Osteocyte (in vitro differentiated cells): Measurements from ENCODE around the gene ELF2. TPM values are rescaled to one million over a fixed set of nuclear protein-coding genes. Genes with fewer than 3 reads are reported as not detected.
"Not testable (repeated sequence)": the region's sequence is repeated elsewhere in the genome, so short reads cannot be mapped to it uniquely, and the experiment has no call there.

ENCODE experiments used
- DNase-seq: peaks from one replicate; pipeline ENCODE4 v3.0.0; 2021; ENCODE audit warnings: mixed read lengths; ENCODE audit not compliant: unreplicated experiment; ENCODE audit errors: extremely low spot score
- H3K27ac Mint-ChIP-seq: one replicate; pipeline ENCODE4 v1.8.0; 2021; ENCODE audit warnings: mild to moderate bottlenecking, mixed read lengths; ENCODE audit not compliant: unreplicated experiment
- H3K27me3 Mint-ChIP-seq: one replicate; pipeline ENCODE4 v1.8.0; 2021; ENCODE audit warnings: mixed read lengths; ENCODE audit not compliant: unreplicated experiment
- H3K36me3 Mint-ChIP-seq: one replicate; pipeline ENCODE4 v1.8.0; 2021; ENCODE audit warnings: mixed read lengths; ENCODE audit not compliant: unreplicated experiment
- H3K4me1 Mint-ChIP-seq: one replicate; pipeline ENCODE4 v1.8.0; 2021; ENCODE audit warnings: mixed read lengths; ENCODE audit not compliant: unreplicated experiment
- H3K4me3 Mint-ChIP-seq: one replicate; pipeline ENCODE4 v1.8.0; 2021; ENCODE audit warnings: mild to moderate bottlenecking, moderate library complexity, mixed read lengths; ENCODE audit not compliant: unreplicated experiment
- H3K9me3 Mint-ChIP-seq: one replicate; pipeline ENCODE4 v1.8.0; 2021; ENCODE audit warnings: mixed read lengths; ENCODE audit not compliant: unreplicated experiment
- total RNA-seq: library from RNA; stranded (reverse); gene quantifications from 2 replicates; pipeline ENCODE4 v1.2.1, GENCODE V29; 2021
- TF ChIP-seq, protein P1 (sequence below): fragments of 200-600 bp; sonication (generic); IDR thresholded peaks from 2 replicates; pipeline ENCODE4 v1.5.0; 2021; ENCODE audit warnings: antibody characterized with exemption, mild to moderate bottlenecking, moderate library complexity

The ELF2 gene
- total RNA-seq, 1 donor from 2014 or later = 47.6 TPM

DNA sequence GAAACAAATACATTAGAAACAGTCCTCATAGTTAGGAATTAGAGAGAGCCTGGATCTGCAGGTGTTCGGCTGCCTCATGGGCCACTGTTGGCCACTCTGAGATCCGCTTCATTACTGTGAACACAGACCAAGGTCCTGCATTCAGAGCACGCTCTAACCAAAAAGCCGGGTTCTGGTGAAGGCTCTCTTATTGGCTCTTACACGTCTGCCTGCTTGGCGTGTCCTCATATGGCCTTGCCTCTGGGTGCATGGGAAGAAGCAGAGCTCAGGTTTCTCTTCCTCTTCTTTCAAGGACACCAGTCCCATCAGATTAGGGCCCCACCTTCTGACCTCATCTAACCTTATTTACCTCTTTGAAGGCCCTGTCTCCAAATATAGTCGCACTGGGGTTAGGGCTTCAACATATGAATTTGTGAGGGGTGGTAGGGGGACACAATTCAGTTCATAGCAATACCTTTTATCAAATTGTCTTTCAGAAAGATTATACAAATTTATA is 37.1 kb upstream of the ELF2 start:
- H3K27ac Mint-ChIP-seq = no peak overlapping the region

DNA sequence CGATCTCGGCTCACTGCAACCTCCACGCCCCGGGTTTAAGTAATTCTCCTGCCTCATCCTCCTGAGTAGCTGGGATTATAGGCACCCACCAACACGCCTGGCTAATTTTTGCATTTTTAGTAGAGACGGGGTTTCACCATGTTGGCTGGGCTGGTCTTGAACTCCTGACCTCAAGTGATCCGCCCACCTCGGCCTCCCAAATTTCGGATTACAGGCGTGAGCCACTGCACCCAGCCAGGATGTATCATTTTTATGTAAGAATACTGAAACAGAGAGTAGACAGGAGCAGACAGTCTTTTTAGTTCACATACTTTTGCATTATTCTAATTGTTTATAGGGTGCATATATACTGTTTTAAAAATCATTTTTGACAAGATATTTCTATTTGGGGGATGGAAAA is 36.6 kb upstream of the ELF2 start:
- not testable (repeated sequence) for H3K4me3 Mint-ChIP-seq, DNase-seq, H3K36me3 Mint-ChIP-seq, H3K27ac Mint-ChIP-seq, H3K27me3 Mint-ChIP-seq, H3K9me3 Mint-ChIP-seq
- peaks cover 16% of the 10 kb centered on the region for H3K4me1 Mint-ChIP-seq

More for the DNA sequence above, 37.1 kb upstream of the ELF2 start:
- H3K9me3 Mint-ChIP-seq = no peaks in the 10 kb centered on the region
- TF ChIP-seq, protein P1, sequence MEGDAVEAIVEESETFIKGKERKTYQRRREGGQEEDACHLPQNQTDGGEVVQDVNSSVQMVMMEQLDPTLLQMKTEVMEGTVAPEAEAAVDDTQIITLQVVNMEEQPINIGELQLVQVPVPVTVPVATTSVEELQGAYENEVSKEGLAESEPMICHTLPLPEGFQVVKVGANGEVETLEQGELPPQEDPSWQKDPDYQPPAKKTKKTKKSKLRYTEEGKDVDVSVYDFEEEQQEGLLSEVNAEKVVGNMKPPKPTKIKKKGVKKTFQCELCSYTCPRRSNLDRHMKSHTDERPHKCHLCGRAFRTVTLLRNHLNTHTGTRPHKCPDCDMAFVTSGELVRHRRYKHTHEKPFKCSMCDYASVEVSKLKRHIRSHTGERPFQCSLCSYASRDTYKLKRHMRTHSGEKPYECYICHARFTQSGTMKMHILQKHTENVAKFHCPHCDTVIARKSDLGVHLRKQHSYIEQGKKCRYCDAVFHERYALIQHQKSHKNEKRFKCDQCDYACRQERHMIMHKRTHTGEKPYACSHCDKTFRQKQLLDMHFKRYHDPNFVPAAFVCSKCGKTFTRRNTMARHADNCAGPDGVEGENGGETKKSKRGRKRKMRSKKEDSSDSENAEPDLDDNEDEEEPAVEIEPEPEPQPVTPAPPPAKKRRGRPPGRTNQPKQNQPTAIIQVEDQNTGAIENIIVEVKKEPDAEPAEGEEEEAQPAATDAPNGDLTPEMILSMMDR = no peak
- no peak for DNase-seq
- no peaks in the 10 kb centered on the region for H3K27me3 Mint-ChIP-seq
- no peaks in the 10 kb centered on the region for H3K36me3 Mint-ChIP-seq
- peaks cover 16% of the 10 kb centered on the region for H3K4me1 Mint-ChIP-seq
- no peak overlapping the region for H3K4me3 Mint-ChIP-seq

DNA sequence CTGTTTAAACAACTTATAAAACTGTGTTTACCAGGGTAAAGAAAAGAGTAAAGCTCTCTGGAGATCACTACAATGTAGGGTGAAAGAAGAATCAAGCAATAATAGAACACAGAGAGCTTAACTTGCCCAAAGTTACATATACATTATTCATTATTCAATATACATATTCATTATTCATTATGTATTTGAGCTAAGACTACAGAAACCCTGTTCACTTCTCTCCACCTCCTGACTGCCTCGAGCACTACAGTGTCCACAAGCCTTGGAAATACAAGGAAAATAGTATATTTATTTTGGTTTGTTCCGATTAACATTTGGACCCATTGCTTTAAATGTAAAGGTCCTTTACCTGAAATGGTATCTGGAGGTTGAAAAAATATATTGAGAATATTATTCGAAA is 35.9 kb upstream of the ELF2 start:
- no peak overlapping the region for H3K27ac Mint-ChIP-seq
- peaks cover 16% of the 10 kb centered on the region for H3K4me1 Mint-ChIP-seq
- no peaks in the 10 kb centered on the region for H3K36me3 Mint-ChIP-seq
- no peak overlapping the region for H3K4me3 Mint-ChIP-seq
- H3K9me3 Mint-ChIP-seq = no peaks in the 10 kb centered on the region
- H3K27me3 Mint-ChIP-seq = no peaks in the 10 kb centered on the region
- TF ChIP-seq, protein P1 = no peak
- DNase-seq = no peak

DNA sequence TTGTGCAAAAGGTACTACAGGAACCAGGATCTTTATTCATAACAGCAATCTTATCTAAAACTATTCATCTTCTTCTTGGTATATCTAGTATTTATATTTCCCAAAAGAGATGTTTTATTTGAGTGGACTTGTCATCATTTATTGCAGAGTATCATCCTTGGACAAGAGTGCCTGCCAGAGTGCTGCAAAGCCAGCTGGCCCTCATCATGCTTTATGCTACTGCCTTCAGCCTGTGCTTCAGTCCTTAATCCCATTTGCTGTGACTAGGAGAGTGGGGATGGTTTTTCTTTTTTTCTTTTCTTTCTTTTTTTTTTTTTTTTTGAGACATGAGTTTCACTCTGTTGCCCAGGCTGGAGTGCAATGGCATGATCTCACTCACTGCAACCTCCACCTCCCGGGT is 33.5 kb upstream of the ELF2 start:
- Mint-ChIP-seq H3K27ac (no peak overlapping the region), H3K36me3 (no peaks in the 10 kb centered on the region)
- DNase-seq = no peak

DNA sequence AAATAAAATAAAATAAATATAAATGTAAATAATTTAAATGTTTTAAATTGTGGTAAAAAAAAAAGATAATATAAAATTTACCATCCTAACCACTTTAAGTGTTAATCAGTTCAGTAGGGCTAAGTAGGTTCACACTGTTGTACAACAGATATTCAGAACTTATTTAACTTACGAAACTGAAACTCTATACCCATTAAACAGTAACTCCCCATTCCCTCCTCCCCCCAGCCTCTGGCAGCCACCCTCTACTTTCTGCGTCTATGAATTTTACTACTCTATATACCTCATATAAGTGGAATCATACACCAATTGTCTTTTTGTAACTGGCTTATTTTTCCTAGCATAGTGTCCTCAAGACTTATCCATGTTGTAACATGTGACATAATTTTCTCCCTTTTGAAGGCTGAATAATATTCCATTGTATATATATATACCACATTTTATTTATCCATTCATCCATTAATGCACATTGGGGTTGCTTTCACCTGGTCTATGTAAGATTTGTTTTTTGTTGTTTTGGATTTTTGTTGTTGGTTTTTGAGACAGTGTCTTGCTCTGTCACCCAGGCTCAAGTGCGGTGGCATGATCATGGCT is 32.5 kb upstream of the ELF2 start:
- TF ChIP-seq, protein P1 = no peak
- H3K9me3 Mint-ChIP-seq = no peaks in the 10 kb centered on the region
- H3K36me3 Mint-ChIP-seq = no peaks in the 10 kb centered on the region
- H3K27ac Mint-ChIP-seq = no peak overlapping the region
- H3K27me3 Mint-ChIP-seq = no peaks in the 10 kb centered on the region
- peaks cover 10% of the 10 kb centered on the region for H3K4me1 Mint-ChIP-seq
- H3K4me3 Mint-ChIP-seq = no peak overlapping the region
- no peak for DNase-seq

More for the DNA sequence above, 33.5 kb upstream of the ELF2 start:
- Mint-ChIP-seq H3K4me3 (no peak overlapping the region), H3K4me1 (peaks cover 16% of the 10 kb centered on the region), H3K27me3 (no peaks in the 10 kb centered on the region), H3K9me3 (no peaks in the 10 kb centered on the region)
- TF ChIP-seq, protein P1 = no peak
